IgD-negative memory B cell (primary cell): Measurements from ENCODE around the gene RASSF5. TPM values are rescaled to one million over a fixed set of nuclear protein-coding genes. Genes with fewer than 3 reads are reported as not detected.

Source experiments
- H3K27ac Mint-ChIP-seq, 3 donors: one replicate each; pipeline ENCODE4 v1.8.0; 2020 to 2022; ENCODE audit warnings: mild to moderate bottlenecking in 3 of 3, mixed read lengths in 3 of 3, moderate library complexity in 1 of 3
- H3K27me3 Mint-ChIP-seq: one replicate; pipeline ENCODE4 v1.8.0; 2021; ENCODE audit warnings: mixed read lengths
- H3K36me3 Mint-ChIP-seq: one replicate; pipeline ENCODE4 v1.8.0; 2020; ENCODE audit warnings: mild to moderate bottlenecking, mixed read lengths
- H3K4me1 Mint-ChIP-seq, 3 donors: one replicate each; pipeline ENCODE4 v1.8.0; 2020 to 2022; ENCODE audit warnings: mixed read lengths in 3 of 3, mild to moderate bottlenecking in 1 of 3
- H3K4me3 Mint-ChIP-seq, 4 donors: one replicate each; pipeline ENCODE4 v1.8.0; 2020 to 2022; ENCODE audit warnings: mild to moderate bottlenecking in 4 of 4, mixed read lengths in 4 of 4, moderate library complexity in 3 of 4
- H3K9me3 Mint-ChIP-seq, 3 donors: one replicate each; pipeline ENCODE4 v1.8.0; 2020 to 2021; ENCODE audit warnings: mixed read lengths in 3 of 3, mild to moderate bottlenecking in 1 of 3
- polyA plus RNA-seq: library from polyadenylated mRNA; unstranded; fragments of 300-500 nt; fragmentation: Illumina TruSeq; gene quantifications from one replicate; pipeline ENCODE4 v1.2.3, GENCODE V29; 2021

RASSF5 gene
- polyA plus RNA-seq, 1 donor from 2014 or later = 130 TPM

DNA sequence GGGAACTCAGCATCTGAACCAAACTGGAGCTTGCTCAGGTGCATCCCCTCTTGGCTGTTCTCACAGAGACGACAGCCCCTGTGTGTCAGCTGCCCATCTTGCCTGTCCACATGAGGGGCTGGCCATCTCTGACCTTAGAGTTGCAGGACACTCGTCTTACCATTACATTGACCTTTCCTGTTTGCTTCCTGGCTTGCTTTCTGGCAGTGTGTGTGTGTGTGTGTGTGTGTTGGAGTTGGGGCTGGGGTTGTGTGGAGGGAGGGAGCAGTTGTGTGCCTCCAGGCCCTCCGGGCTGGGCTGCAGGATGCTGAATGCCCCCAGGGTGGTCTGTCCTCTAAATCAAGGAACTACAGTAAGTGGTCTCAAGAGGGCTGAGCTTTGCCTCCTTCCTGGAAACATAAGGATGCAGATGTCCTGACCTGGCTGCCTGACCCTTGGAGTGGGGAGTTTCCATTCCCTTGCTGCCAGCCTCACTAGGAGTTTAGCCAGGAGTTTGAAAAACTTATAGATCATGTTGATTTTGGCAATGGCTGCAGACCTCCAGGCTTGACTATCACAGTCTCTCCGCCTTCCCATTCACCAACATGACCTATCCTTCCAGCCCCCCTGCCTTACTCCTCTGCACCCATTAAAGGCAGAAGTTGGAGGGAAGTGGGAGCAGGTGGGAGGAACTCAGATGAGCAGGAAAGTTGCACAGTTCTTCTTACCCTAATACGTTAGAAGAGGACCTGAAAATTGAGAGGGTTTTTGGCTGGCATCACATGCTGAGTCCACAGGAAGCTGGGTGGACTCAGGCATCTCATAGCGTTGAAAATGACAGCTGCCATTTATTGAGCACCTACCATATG is 19.0 kb downstream of the RASSF5 start:
- Mint-ChIP-seq H3K4me3 (no peak overlapping the region), H3K9me3 (no peaks in the 10 kb centered on the region), H3K27me3 (no peaks in the 10 kb centered on the region), H3K36me3 (no peaks in the 10 kb centered on the region), H3K27ac (no peak overlapping the region), H3K4me1 (no peaks in the 10 kb centered on the region)

GRCh38 chr1:206529425-206529824 is 22.1 kb downstream of the RASSF5 start:
- H3K27me3 Mint-ChIP-seq = no peaks in the 10 kb centered on the region
- no peaks in the 10 kb centered on the region for H3K36me3 Mint-ChIP-seq
- no peak overlapping the region for H3K27ac Mint-ChIP-seq
- peaks cover 0 to 2% (median 0%) of the 10 kb centered on the region in 3 donors for H3K4me1 Mint-ChIP-seq
- H3K9me3 Mint-ChIP-seq = no peaks in the 10 kb centered on the region
- H3K4me3 Mint-ChIP-seq = no peak overlapping the region

DNA sequence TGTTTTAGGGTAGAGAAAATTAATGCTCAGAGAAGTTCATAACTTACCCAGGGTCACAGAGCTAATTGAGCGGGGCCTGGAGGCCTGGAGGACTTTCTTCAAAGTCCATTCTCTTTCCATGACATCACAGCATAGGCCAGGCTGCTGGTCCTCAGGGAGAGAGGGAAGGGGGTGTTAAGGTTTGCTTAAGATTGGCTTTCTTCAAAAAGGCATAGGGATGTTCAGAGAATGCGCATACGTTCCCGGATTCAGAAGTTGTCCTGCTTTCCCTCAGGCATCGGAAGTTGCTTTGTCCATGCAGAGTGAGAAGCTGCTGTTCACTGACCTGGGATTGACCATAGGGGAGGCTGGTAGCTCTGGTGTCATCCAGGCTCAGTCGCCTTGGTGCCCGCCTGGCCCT is 25.0 kb downstream of the RASSF5 start:
- H3K27me3 Mint-ChIP-seq = no peaks in the 10 kb centered on the region
- H3K4me1 Mint-ChIP-seq = peaks cover 0 to 2% (median 0%) of the 10 kb centered on the region in 3 donors
- H3K9me3 Mint-ChIP-seq = no peaks in the 10 kb centered on the region
- H3K4me3 Mint-ChIP-seq = no peak overlapping the region
- H3K36me3 Mint-ChIP-seq = no peaks in the 10 kb centered on the region
- no peak overlapping the region for H3K27ac Mint-ChIP-seq

GRCh38 chr1:206534552-206534951 is 27.2 kb downstream of the RASSF5 start:
- H3K36me3 Mint-ChIP-seq = no peaks in the 10 kb centered on the region
- H3K27ac Mint-ChIP-seq = peak overlapping the region in 2 of 3 donors; percentile 39 to 67
- H3K27me3 Mint-ChIP-seq = no peaks in the 10 kb centered on the region
- H3K4me3 Mint-ChIP-seq = peak overlapping the region in 1 of 4 donors; percentile 63
- no peaks in the 10 kb centered on the region for H3K9me3 Mint-ChIP-seq
- H3K4me1 Mint-ChIP-seq = peaks cover 0 to 2% (median 0%) of the 10 kb centered on the region in 3 donors

DNA sequence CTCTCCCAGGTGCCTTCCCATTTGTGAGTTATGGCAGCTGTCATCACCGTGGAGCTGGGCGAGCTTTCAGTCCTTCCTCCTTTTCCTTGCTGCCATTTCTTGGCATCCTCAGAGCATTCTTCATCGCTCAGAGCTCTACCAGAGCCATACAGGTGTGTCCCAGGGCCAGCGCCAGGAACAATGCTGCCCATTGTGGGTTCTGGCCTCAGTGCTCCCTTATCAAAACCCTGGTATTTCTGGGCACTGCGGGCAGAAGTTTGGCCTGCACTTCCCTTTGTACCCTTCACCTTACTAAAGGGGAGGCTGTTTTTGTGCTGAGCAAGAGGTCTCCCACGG is 28.5 kb downstream of the RASSF5 start:
- Mint-ChIP-seq H3K36me3 (no peaks in the 10 kb centered on the region), H3K4me1 (peaks cover 0 to 2% (median 0%) of the 10 kb centered on the region in 3 donors), H3K27me3 (no peaks in the 10 kb centered on the region), H3K9me3 (no peaks in the 10 kb centered on the region), H3K4me3 (no peak overlapping the region), H3K27ac (peak overlapping the region in 1 of 3 donors; percentile 59)

DNA sequence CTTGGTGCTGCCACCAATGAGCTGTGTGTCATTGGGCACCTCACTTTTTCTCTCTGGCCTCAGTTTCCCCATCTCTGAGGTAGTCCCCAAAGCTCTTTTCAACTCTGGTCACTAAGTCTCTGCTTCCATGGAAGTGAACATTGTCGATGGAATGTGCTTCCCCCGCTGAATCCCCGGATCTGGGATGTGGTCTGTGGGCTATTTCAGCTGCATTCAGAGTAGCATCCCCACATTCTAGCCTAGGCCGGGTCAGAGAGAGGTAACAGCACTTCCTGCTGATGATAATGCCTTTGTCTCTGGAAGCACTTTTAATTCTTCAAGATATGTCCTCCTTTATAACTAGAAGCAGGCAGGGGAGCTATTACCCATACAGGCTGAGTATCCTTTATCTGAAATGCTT is 29.8 kb downstream of the RASSF5 start:
- Mint-ChIP-seq H3K27me3 (no peaks in the 10 kb centered on the region), H3K36me3 (no peaks in the 10 kb centered on the region), H3K9me3 (no peaks in the 10 kb centered on the region), H3K4me3 (peak overlapping the region in 1 of 4 donors; percentile 57), H3K27ac (no peak overlapping the region), H3K4me1 (peaks cover 0 to 2% (median 0%) of the 10 kb centered on the region in 3 donors)

DNA sequence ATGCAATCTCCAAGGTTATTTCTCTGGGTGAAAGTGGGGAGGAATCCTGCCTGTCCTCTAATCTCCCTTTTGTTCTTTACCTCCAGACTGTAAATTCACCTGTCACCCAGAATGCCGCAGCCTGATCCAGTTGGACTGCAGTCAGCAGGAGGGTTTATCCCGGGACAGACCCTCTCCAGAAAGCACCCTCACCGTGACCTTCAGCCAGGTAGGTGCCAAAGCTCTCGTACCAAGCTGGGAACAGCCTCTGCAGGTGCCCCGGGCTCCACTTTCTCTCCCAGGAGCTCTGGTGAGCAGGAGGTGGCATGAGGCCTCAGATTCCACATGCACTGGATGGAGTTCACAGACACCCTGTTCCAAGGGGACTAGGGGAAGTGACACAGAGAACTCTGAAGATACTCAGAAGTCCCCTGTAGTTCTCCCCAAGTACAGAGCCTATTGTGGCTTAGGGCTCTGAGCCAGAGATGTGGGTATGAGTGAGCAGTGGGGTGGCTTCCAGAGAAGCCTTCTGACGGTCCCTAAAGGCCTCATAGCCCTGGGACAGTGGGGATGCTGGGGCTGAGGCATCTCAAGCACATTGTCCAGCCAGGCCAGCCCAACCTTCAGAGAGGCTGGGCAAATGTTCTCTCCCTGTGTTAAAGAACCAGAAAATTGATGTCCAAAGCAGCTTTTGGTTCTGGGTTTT is 30.9 kb downstream of the RASSF5 start:
- Mint-ChIP-seq H3K27ac (no peak overlapping the region), H3K9me3 (no peaks in the 10 kb centered on the region), H3K4me1 (peaks cover 0 to 2% (median 0%) of the 10 kb centered on the region in 3 donors), H3K36me3 (no peaks in the 10 kb centered on the region), H3K27me3 (no peaks in the 10 kb centered on the region), H3K4me3 (no peak overlapping the region)

DNA sequence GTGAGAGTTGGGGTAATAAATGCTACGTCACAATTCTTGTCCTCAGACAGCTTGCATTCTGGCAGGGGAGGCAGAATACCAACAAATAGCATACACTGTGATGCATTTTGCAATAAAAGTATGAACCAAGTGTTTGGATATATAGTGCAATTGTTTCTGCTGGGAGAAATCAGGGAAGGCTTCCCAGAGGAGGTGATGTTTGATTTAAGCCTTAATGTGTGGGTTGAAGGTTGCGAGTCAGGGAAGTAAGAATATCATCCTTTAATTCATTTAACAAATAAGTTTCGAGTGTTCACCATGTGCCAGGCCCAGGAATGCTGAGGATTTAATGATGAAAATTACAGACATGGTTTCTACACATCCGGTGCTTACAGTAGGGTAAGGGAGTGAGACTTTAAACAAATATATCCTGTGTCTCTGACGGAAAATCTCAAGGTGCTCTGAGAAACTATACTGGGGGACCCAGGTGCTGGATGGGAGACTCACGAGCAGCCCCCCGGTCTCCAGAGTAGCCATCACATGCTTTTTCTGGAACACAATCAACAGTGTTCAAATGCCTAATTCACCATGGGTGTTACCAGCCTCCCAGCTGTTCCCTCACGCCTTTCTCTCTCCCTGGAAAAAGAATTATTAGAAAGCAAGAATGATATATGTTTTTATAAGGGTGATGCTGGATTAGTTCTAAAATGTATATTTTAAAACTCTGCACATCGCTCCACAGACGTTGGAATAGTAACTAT is 31.7 kb downstream of the RASSF5 start:
- Mint-ChIP-seq H3K36me3 (no peaks in the 10 kb centered on the region), H3K9me3 (no peaks in the 10 kb centered on the region), H3K4me3 (no peak overlapping the region), H3K27ac (no peak overlapping the region), H3K27me3 (no peaks in the 10 kb centered on the region), H3K4me1 (peaks cover 0 to 2% (median 0%) of the 10 kb centered on the region in 3 donors)

DNA sequence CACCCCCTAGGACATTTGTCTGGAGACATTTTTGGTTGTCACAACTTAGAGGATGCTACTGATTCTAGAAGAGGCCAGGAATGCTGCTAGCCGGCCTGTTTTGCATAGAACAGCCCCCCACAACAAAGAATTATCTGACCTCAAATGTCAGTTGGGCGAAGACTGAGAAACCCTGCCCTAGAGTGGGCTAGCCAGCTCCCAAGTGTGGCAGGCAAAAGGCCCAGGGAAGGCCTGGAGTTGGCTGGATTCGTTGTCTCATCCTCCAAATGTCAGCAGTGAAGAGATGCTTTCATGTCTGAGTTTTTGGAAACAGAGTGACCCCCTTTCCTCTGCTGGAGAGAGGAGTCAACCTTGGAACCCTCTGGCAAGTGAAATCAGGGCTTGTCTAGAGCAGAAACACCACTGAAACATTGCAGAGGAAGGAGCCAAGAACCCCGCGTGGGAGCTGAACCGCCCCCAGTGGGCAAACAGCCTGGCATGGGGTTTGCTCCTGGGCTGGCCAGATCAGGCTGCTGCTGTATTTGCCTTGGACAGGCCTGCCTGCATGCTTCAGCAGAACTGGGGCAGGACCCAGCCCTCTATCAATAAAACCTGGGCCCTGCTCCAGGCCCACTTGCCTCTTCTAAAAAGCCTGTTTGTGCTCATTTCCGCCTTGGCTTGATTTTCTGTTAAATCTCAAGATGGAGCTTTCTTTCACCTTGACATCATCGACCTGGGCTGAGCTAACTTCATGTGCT is 32.9 kb downstream of the RASSF5 start:
- Mint-ChIP-seq H3K27me3 (no peaks in the 10 kb centered on the region), H3K27ac (no peak overlapping the region), H3K4me3 (no peak overlapping the region), H3K9me3 (no peaks in the 10 kb centered on the region), H3K4me1 (peaks cover 0 to 5% (median 3%) of the 10 kb centered on the region in 3 donors), H3K36me3 (no peaks in the 10 kb centered on the region)

GRCh38 chr1:206541236-206541833 is 34.0 kb downstream of the RASSF5 start:
- no peak overlapping the region for H3K4me3 Mint-ChIP-seq
- no peak overlapping the region for H3K27ac Mint-ChIP-seq
- no peaks in the 10 kb centered on the region for H3K27me3 Mint-ChIP-seq
- H3K9me3 Mint-ChIP-seq = no peaks in the 10 kb centered on the region
- H3K4me1 Mint-ChIP-seq = peaks cover 5 to 7% (median 5%) of the 10 kb centered on the region in 3 donors
- H3K36me3 Mint-ChIP-seq = no peaks in the 10 kb centered on the region

- peak overlapping the region in 1 of 3 donors; percentile 44 for H3K27ac Mint-ChIP-seq
- no peaks in the 10 kb centered on the region for H3K9me3 Mint-ChIP-seq
- H3K36me3 Mint-ChIP-seq = no peaks in the 10 kb centered on the region
- H3K4me3 Mint-ChIP-seq = no peak overlapping the region
- H3K4me1 Mint-ChIP-seq = peaks cover 5 to 7% (median 7%) of the 10 kb centered on the region in 3 donors
- H3K27me3 Mint-ChIP-seq = no peaks in the 10 kb centered on the region
These were observed 37.4 kb downstream of the RASSF5 start for GRCh38 chr1:206544562-206545257.

DNA sequence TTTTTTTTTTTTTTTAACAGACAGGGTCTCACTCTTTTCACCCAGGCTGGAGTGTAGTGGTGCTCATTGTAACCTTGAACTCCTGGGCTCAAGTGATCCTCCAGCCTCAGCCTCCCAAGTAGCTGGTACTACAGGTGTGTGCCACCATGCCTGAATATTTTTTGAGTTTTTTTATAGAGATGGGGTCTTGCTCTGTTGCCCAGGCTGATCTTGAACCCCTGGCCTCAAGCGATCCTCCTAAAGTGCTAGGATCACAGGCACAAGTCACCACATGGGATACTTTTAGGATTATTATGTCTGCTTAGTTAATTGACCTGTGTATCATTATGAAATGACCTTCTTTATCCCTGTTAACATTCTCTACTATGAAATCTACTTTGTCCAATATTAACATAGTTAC is 38.0 kb downstream of the RASSF5 start:
- Mint-ChIP-seq H3K36me3 (no peaks in the 10 kb centered on the region), H3K4me1 (peaks cover 5 to 7% (median 7%) of the 10 kb centered on the region in 3 donors), H3K27me3 (no peaks in the 10 kb centered on the region), H3K4me3 (peak overlapping the region in 1 of 4 donors; percentile 25), H3K9me3 (no peaks in the 10 kb centered on the region), H3K27ac (peak overlapping the region in 2 of 3 donors; percentile 26 to 44)

- Mint-ChIP-seq H3K36me3 (no peaks in the 10 kb centered on the region), H3K4me1 (peaks cover 8 to 9% (median 8%) of the 10 kb centered on the region in 3 donors), H3K27me3 (no peaks in the 10 kb centered on the region), H3K9me3 (no peaks in the 10 kb centered on the region), H3K27ac (no peak overlapping the region), H3K4me3 (no peak overlapping the region)
These were observed 39.8 kb downstream of the RASSF5 start for GRCh38 chr1:206547104-206547503.

- Mint-ChIP-seq H3K4me1 (peaks cover 14 to 23% (median 14%) of the 10 kb centered on the region in 3 donors), H3K27me3 (no peaks in the 10 kb centered on the region), H3K27ac (no peak overlapping the region), H3K36me3 (no peaks in the 10 kb centered on the region), H3K9me3 (no peaks in the 10 kb centered on the region), H3K4me3 (no peak overlapping the region)
These were observed 43.1 kb downstream of the RASSF5 start for GRCh38 chr1:206550446-206550845.
